NCI-H128 (cell line): ENCODE data around the gene SLC5A8.

Experiments used
- DNase-seq: peaks from one replicate; lab custom pipeline; 2025; ENCODE audit not compliant: unreplicated experiment; lab: John Stamatoyannopoulos, UW

Gene SLC5A8

DNA sequence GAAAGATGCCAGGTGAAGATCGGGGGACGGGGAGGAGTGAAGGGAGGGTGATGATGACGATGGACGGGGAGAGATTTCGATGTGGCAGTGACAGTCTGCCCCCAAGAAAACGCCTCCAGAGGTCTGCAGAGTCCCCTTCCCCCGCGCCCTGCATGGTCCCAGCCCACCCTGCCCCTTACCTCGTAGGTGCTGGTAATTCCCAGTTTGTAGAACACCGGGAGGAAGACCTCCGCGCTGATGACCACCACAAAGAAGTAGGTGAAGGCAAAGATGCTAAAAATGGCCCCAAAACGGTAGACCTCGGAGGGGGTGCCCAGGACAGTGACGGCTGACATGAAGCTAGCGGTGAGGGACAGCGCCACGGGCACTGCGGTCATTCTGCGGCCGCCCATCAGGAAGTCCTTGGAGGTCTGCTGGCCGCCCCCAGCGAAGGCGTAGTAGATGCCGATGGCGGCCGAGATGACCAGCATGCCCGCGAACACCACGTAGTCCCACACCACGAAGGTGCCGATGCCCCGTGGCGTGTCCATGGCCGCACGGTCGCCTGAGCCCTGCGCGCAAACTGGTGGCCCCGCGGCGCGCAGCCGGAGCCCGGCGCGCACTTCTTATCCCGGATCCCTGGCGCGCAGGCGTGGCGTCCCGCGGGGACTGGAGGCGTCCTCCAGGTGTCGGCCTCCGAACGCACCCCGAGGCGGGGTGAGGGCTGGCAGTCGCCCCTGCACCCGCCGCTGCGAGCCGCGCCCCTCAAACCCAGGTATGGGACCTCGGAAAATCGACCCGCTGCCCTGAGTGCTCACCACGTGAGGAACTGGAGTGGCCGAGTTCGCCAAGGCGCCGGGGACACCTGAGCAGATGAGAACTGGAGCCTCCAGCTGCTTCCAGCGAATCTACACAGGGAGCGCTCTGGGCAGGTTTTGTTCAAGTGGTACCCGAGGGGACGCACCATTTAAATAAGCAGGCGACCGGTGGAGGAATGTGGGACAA is at the start of gene SLC5A8:
TSS of gene SLC5A8 (minus strand) at position 920 of the 984 bp plus-strand sequence. CDS start at position 530, 390 bp downstream.
- no peak for DNase-seq

DNA sequence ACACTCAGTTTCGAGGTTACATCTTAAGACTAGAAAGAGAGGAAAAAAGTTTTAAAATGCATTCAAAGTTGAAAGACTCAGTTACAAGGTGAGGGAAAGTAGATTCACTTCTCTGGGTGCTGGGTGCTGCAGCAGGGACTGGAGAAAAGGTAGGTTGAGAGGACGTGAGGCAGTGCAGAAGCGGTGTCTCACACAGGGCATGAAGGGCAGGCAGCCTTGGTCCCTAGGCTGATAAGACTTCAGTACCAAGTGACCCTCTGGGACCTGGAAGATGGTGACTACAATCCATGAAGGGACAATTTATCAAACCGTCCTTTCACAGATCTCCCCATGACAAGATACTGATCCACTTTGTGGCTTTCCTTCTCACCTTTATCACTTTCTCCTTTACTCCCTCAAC is 47.3 kb upstream of the SLC5A8 start:
- DNase-seq = no peak

DNA sequence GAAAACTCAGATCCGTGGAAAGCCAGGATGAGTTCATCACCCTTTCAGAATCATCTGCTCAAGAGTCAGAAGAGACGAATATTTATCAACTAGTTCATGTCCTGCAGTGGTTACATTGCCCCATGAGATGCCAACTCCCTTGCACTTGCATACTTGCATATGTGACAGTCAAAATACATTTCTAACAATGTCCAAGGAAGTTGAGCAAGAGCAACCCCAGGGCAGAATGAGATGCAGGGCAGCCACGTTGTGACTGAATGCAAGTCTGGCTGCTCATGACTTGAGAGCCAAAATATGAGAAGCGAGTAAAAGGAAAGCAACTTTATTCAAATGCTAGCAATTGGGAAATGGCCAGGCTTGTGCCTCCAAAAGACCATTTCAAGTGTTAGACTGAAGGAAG is 46.2 kb upstream of the SLC5A8 start:
- no peak for DNase-seq

DNA sequence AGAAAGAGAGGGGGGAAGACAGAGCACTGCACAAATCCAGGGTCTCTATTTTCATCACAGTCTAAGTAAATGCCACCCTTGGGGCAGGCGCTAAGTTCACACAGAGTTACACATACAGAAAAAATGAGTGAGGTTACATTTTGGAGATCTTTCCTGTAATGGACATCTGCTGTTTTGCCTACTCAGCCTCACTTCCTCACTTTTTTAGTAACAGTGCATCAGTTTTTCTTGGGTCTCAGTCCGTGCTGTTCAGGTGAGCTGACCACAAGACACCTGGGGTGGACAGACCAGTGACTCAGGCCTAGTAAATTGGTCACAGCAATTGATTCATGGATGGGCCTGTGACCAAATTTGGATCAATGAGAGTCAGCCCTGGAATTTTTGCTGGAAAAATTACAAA is 33.6 kb upstream of the SLC5A8 start:
- no peak for DNase-seq

DNA sequence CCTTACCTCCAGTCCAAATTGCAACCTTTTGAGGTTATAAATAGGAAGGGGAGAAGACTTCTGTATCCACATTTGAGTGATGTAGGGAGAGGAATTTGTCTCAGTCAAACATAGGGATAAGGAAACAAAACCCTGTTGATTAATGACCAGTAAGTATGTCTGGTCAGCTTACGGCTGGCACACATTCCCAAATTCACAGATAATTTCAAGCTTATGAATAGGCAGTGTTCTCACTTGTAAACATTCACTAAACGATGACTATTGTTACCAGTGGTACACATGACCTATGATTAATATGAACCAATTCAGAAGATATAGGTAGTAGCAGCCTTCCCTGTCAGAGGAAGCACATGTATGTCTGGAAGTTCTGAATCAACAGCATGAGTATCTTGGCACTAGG is 33.0 kb upstream of the SLC5A8 start:
- DNase-seq = no peak

- no peak for DNase-seq
Measured at GRCh38 chr12:101238800-101239329, 28.8 kb upstream of the SLC5A8 start.

DNA sequence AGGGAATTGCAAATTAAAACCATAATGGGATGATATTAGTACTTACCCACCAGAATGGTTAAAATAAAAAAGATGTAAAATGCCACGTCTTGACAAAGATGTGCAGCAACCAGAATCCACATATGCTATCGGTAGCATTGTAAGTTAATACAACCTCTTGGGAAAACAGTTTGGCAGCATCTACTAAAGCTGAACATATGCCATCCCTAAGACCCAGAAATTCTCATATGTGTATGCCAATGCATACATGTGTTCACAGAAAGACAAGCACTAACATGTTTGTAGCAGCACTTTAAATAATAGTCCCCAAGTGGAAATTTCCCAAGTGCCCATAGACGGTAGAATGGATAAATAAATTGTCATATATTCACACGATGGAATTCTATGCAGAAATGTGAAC is 28.3 kb upstream of the SLC5A8 start:
- no peak for DNase-seq

GRCh38 chr12:101235686-101236085 is 25.6 kb upstream of the SLC5A8 start:
- DNase-seq = no peak

DNA sequence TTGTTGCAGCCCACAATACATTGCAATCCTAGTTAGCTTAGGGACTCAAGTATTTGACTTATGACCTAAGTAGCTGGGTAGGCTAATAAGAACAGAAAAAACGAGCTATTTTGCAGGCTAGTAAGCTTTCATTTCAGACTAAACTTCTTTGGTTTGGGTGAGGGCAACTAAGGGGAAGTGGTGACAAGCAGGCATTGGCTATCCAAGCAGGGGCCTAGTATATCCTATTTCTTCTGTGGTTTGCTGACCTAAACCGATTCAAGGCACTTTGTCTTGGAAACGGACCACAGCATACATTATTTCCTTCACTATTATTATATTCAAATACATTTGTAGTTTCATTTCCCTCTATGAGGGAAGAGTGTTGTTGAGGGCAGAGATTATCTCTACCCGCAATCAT is 21.6 kb upstream of the SLC5A8 start:
- no peak for DNase-seq

- DNase-seq = no peak
Measured at GRCh38 chr12:101230547-101230946, 20.5 kb upstream of the SLC5A8 start.

- DNase-seq = no peak
Measured at GRCh38 chr12:101229841-101230241, 19.8 kb upstream of the SLC5A8 start.

- no peak for DNase-seq
Measured at GRCh38 chr12:101221301-101221700, 11.3 kb upstream of the SLC5A8 start.

- DNase-seq = no peak
Measured at GRCh38 chr12:101216810-101217209, 6.8 kb upstream of the SLC5A8 start.

- DNase-seq = no peak
Measured at GRCh38 chr12:101207086-101207780, 2.8 kb downstream of the SLC5A8 start.

- no peak for DNase-seq
Measured at GRCh38 chr12:101204602-101205304, 5.3 kb downstream of the SLC5A8 start.

DNA sequence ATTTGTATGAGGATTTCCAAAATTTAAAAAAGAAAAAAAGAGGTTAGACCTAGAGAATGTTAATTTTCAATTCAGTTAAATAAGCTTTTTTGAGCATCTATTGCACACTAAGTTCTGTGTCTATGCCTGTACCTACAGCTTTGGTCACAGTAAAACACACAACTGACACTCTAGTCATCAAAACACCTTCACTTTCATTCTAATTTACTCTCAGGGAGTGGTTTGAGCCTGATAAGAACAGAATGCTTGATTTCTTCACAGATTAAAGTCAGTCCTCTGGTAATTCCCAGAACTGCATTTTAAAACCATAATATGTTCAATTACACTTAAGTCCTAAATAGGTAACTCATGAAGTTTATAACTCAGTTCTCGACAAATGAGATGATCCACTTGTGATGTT is 9.2 kb downstream of the SLC5A8 start:
- no peak for DNase-seq

DNA sequence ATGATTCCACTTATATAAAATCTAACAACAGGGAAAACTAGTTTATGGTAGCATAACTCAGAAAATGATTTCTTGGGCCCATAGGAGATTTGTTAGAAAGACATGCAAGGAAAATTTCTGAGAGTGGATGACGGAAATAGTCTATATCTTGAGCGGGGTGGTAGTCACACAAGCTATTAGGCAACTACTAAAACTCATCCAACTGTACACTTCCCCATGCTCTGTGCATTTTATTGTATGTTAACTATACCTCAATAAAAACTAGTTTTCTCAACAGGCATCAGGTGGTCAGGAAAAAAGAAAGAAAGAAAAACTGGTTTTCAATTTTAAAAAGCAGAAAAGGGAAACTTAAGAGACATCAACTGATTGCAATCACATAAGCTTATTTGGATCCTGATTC is 9.9 kb downstream of the SLC5A8 start:
- no peak for DNase-seq

DNA sequence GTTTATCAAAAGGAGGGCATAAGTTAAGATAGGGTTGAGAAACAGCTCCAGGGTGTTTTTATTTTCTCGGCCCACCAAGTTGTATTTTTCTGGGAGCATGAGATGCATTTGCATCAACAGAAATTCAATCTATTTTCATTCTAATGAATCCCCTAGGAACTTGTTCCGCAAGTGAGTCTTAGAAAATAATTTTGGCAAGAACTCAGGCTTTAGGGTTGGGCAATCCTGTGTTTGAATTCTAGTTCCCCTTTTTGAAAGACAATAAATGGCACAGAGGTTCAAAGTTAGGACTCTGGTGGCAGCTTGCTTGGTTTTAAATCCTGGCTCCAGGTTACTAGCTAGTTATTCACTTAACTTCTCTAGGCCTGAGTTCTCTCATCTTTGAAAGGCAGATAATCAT is 23.7 kb downstream of the SLC5A8 start:
- no peak for DNase-seq

- no peak for DNase-seq
Measured at GRCh38 chr12:101181776-101182175, 28.3 kb downstream of the SLC5A8 start.

DNA sequence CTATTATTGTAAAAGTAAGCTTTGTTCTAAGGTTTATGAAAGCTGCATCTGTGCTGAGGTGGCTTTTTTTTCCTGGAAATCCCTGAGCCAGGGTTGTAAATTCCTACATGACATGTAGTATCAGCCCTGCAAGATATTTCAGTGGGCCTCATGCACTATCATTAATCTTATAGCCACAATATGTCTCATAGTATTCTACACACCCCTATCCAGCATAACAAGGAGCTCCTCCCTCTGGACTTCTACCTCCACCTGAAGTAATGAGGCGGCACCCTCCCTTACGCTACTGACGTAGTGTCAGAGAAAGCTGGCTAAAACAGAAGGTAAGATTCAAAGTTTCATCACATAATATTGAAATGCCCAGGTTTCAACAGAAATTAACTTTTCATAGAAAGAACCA is 35.5 kb downstream of the SLC5A8 start:
- DNase-seq = no peak

DNA sequence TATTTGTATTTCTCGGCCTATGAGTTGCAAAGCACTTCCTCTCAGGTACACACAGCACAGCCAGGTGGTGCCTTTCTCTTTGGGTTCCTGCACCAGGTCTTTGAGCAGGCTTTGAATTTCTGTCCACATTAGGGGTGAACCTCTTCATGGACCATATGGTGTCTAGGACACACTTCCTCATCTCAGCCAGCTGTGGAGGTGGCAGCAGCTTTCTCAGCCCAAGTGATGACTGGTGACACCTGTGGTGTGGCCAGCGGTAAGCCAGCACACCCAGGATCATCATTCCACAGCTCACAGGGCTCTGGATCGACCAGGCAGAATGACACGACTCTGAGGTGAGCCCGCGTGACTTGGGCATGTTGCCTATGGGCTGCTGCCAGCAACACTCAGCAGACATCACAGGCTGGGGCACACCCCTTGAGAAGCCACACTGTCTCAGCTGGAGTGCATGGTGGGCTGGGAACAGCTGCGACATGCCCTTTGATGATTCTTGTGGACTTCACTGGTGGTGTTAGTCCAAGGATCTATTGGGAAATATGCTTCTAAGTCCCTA is 36.8 kb downstream of the SLC5A8 start:
- DNase-seq = no peak
